Endothelial cell of umbilical vein (primary cell): ENCODE measurements around the gene FBXW10B. TPM values are rescaled to one million over a fixed set of nuclear protein-coding genes. Genes with fewer than 3 reads are reported as not detected.
"Not testable (repeated sequence)": the region's sequence is repeated elsewhere in the genome, so short reads cannot be mapped to it uniquely, and the experiment has no call there.

ENCODE experiments used
- BruUV-seq: library from RNA; stranded (reverse); fragments of 400-500 nt; replicated peaks from 2 replicates; lab custom pipeline; 2021; lab: Mats Ljungman, UMichigan
- CTCF ChIA-PET: fragments of 300-600, 350-600 bp; sonication (Branson Sonifier 250); formaldehyde crosslinking; loops from one replicate; lab custom pipeline; 2021; ENCODE audit warnings: antibody characterized with exemption, inconsistent platforms; lab: Charles Lee
- POLR2A ChIA-PET: fragments of 300-600, 350-600 bp; sonication (Branson Sonifier 250); formaldehyde crosslinking; loops from one replicate; lab custom pipeline; 2021; ENCODE audit warnings: antibody characterized with exemption, inconsistent platforms; lab: Charles Lee
- DNase-seq: peaks from one replicate; pipeline ENCODE4 v3.0.0-alpha.2; 2011; ENCODE audit warnings: low read depth, low spot score
- FAIRE-seq: peaks from 2 replicates; lab custom pipeline; 2011; peaks lifted over from hg19 to GRCh38; lab: Jason Lieb, UNC
- H2AFZ ChIP-seq: 2 replicates; pipeline ENCODE4 v1.6.0; 2012; ENCODE audit warnings: low read depth, low read length, control low read depth, inconsistent platforms
- H3K27ac ChIP-seq: 2 replicates; pipeline ENCODE4 v1.5.1; 2011; ENCODE audit warnings: low read depth, mild to moderate bottlenecking, control low read depth, low read length, moderate library complexity; ENCODE audit not compliant: insufficient read depth
- H3K27me3 ChIP-seq, 2 experiments: 2 replicates each; pipeline versions ENCODE4 v1.6.0 to v1.6.1; 2011; ENCODE audit warnings: low read length in 2 of 2, mixed read lengths in 1 of 2; ENCODE audit not compliant: control insufficient read depth in 2 of 2, insufficient read depth in 2 of 2
- H3K36me3 ChIP-seq, 2 experiments: 2 replicates in 1 of 2; 3 replicates in 1 of 2; pipeline ENCODE4 v1.5.1; 2011; ENCODE audit warnings: low read length in 2 of 2, mild to moderate bottlenecking in 1 of 2, moderate library complexity in 1 of 2; ENCODE audit not compliant: control insufficient read depth in 2 of 2, insufficient read depth in 2 of 2; ENCODE audit errors: extremely low read depth in 1 of 2
- H3K4me1 ChIP-seq: 3 replicates; pipeline ENCODE4 v1.5.1; 2011; ENCODE audit warnings: mild to moderate bottlenecking, low read length; ENCODE audit not compliant: control insufficient read depth, insufficient read depth; ENCODE audit errors: extremely low read depth
- H3K4me2 ChIP-seq: 2 replicates; pipeline ENCODE4 v1.6.1; 2011; ENCODE audit warnings: low read length, control low read depth, mixed read lengths; ENCODE audit not compliant: insufficient read depth
- H3K4me3 ChIP-seq, 3 experiments: fragments of 200-600 bp in 1 of 3; sonication (generic), shearing (Covaris generic) in 1 of 3; replicated peaks in 1 of 3; 2 replicates each; pipeline ENCODE4 v1.5.1; 2011 to 2016; ENCODE audit warnings: control low read depth in 3 of 3, low read length in 3 of 3, mild to moderate bottlenecking in 2 of 3, inconsistent platforms in 1 of 3, low read depth in 1 of 3, moderate library complexity in 1 of 3; ENCODE audit not compliant: insufficient read depth in 1 of 3
- H3K79me2 ChIP-seq: 2 replicates; pipeline ENCODE4 v1.6.0; 2012; ENCODE audit warnings: low read length, inconsistent platforms; ENCODE audit not compliant: control insufficient read depth, insufficient read depth
- H3K9ac ChIP-seq: replicated peaks from 2 replicates; pipeline ENCODE3; 2011; ENCODE audit warnings: low read length, control low read depth; ENCODE audit not compliant: insufficient read depth; ENCODE audit errors: extremely low read depth
- H3K9me1 ChIP-seq: replicated peaks from 3 replicates; pipeline ENCODE4 v1.6.0; 2011; ENCODE audit warnings: mild to moderate bottlenecking, low read length; ENCODE audit not compliant: control insufficient read depth, insufficient read depth; ENCODE audit errors: extremely low read depth
- H3K9me3 ChIP-seq: replicated peaks from 2 replicates; pipeline ENCODE4 v1.5.1; 2012; ENCODE audit warnings: low read length, inconsistent platforms; ENCODE audit not compliant: control insufficient read depth, insufficient read depth
- H4K20me1 ChIP-seq: replicated peaks from 2 replicates; pipeline ENCODE3; 2011; ENCODE audit warnings: mild to moderate bottlenecking, low read length; ENCODE audit not compliant: control insufficient read depth, insufficient read depth; ENCODE audit errors: extremely low read depth
- dilution Hi-C: fragments of 300-500 bp; cut with MboI; formaldehyde crosslinking; loops from one replicate; pipeline ENCODE4 v1.15.0; 2019; ENCODE audit warnings: low sequenced_read_pairs; ENCODE audit not compliant: extremely low pct_ligation_motif_present
- intact Hi-C: fragments of 100-400 bp; cut with micrococcal nuclease; formaldehyde crosslinking; loops from one replicate; pipeline ENCODE4 v1.10.0; 2022
- polyA plus RNA-seq, 4 experiments: library from polyadenylated mRNA; depleted of rRNA in 3 of 4; stranded (reverse) in 3 of 4; unstranded in 1 of 4; fragments of >200 nt; gene quantifications; 2 replicates each; pipeline versions ENCODE4 v1.2.1 to v1.2.3, GENCODE V29; 2011 to 2012; ENCODE audit warnings: missing spikeins in 1 of 4
- total RNA-seq: library from RNA; stranded (reverse); gene quantifications from 2 replicates; pipeline ENCODE4 v1.2.3, GENCODE V29; 2021

FBXW10B gene
- total and polyA plus RNA-seq, 2 donors (not counting 3 experiments of a cell fraction or from before 2014, with no cell fraction given), result 1.3 to 2.5 TPM

DNA sequence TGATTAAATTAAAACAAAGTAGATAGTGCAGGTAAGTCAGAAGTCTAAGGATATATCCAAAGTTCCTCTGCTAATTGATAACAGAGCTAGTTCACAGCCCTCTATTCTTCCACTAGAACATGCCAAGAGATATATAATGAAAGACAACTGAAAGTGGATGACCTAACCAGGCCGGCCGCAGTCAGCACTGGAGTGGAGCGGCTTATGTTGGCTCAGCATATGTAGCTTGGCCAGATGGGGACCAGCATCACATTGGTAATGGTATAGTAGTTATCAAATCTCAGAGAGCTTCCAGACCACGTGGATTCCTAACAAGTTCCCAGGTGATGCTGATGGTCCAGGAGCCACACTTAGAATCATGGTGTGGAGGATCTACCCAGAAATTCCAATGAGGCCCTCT is 38.0 kb downstream of the FBXW10B start:
- H3K27me3 ChIP-seq, H2AFZ ChIP-seq, dilution Hi-C loops, H3K4me2 ChIP-seq, intact Hi-C loops, H4K20me1 ChIP-seq, DNase-seq, FAIRE-seq, H3K36me3 ChIP-seq, H3K4me3 ChIP-seq, H3K79me2 ChIP-seq, H3K27ac ChIP-seq, H3K4me1 ChIP-seq, H3K9me1 ChIP-seq, H3K9me3 ChIP-seq, CTCF ChIA-PET, H3K9ac ChIP-seq, BruUV-seq, POLR2A ChIA-PET: not testable (repeated sequence)

DNA sequence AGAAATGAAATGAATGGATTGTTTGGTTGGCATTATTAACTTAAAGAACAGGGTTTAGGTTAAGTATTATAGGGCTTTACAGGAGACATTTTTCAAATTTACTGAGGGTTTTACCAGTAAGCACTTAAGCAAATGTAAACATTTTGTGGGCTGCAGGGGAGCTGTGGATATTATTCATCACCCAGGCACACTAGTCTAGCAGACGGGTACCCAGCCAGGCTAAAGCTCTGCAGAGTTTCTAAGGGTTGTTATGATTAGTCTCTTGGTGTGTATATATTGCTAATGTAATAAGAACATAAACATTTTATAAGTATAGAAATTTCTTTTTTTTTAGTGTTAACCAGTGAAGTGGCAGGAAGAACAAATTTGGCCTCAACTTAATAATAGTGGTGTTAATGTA is 42.7 kb downstream of the FBXW10B start:
- H4K20me1 ChIP-seq, BruUV-seq, FAIRE-seq, H3K4me1 ChIP-seq, H3K9me1 ChIP-seq, dilution Hi-C loops, intact Hi-C loops, H3K4me2 ChIP-seq, H3K4me3 ChIP-seq, H3K36me3 ChIP-seq, H3K9me3 ChIP-seq, DNase-seq, H3K79me2 ChIP-seq, H2AFZ ChIP-seq, POLR2A ChIA-PET, H3K27ac ChIP-seq, H3K9ac ChIP-seq, CTCF ChIA-PET, H3K27me3 ChIP-seq: not testable (repeated sequence)

DNA sequence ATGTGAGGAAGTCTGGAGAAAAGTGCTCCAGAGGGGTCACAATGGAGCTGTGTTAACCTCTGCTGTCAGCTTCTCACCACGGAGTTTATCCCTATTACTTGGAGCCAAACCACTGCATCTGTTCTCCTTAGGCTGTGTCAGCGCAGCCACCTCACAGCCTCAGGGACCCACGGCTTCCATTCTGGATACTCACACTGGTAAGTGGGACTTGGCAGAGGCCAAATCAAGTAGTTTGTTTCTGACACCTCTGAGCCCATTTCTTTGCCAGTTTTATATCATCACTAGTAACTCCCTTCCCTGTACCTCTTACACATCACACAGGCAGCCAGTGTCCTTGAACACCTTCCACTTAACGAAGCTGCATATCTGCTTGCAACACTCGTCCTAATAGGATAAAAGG is 44.8 kb downstream of the FBXW10B start:
- H3K27ac ChIP-seq, H3K79me2 ChIP-seq, intact Hi-C loops, DNase-seq, BruUV-seq, dilution Hi-C loops, POLR2A ChIA-PET, FAIRE-seq, CTCF ChIA-PET, H3K4me2 ChIP-seq, H4K20me1 ChIP-seq, H3K9me1 ChIP-seq, H3K4me3 ChIP-seq, H3K36me3 ChIP-seq, H3K9ac ChIP-seq, H3K9me3 ChIP-seq, H2AFZ ChIP-seq, H3K27me3 ChIP-seq, H3K4me1 ChIP-seq: not testable (repeated sequence)

DNA sequence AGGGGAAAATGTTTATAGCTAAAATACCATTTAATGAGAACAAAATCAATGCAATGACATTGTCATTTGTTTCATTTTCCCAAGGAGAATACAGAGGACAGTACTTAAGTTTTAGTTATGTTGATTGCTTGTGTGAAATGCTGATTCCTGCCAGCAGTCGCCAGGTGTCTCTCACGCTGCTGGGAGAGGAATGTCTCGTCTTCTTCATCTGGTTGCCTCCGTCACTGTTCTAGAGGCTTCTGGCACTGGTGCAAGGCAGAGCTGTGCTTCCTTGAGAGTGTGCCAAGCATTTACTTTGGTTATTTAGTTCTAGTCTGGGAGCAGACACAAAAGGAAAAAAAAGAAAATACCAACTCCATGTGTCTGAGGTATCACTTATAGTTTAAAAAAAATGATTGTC is 45.6 kb downstream of the FBXW10B start:
- H3K36me3 ChIP-seq, H4K20me1 ChIP-seq, H3K4me1 ChIP-seq, H3K27me3 ChIP-seq, H3K4me3 ChIP-seq, dilution Hi-C loops, POLR2A ChIA-PET, H3K9me3 ChIP-seq, H3K9ac ChIP-seq, FAIRE-seq, H3K79me2 ChIP-seq, intact Hi-C loops, H2AFZ ChIP-seq, BruUV-seq, CTCF ChIA-PET, H3K4me2 ChIP-seq, H3K27ac ChIP-seq, H3K9me1 ChIP-seq: not testable (repeated sequence)
- DNase-seq, result peak; percentile 6
